H4 (cell line): ENCODE data around the gene USO1. TPM values are rescaled to one million over a fixed set of nuclear protein-coding genes. Genes with fewer than 3 reads are reported as not detected.
"Not testable (repeated sequence)": the region's sequence is repeated elsewhere in the genome, so short reads cannot be mapped to it uniquely, and the experiment has no call there.

ENCODE experiments used
- DNase-seq: peaks from one replicate; pipeline ENCODE4 v3.0.0-alpha.2; 2015; ENCODE audit warnings: low spot score
- total RNA-seq: library from RNA; depleted of rRNA; stranded (reverse); fragments of >200 nt; shearing (Covaris generic); gene quantifications from 2 replicates; pipeline ENCODE4 v1.2.3, GENCODE V29; 2014; rRNA removed

Gene USO1
- 63.4 and 70.9 TPM in 2 replicates for total RNA-seq

- peak; percentile 97 for DNase-seq
Measured at GRCh38 chr4:75724066-75724866, at the start of gene USO1. Gene USO1 (plus strand): TSS chr4:75724577. CDS start chr4:75724820, 243 bp downstream.

GRCh38 chr4:75675004-75675531 lies 49.3 kb upstream of the USO1 start:
- DNase-seq = no peak

- no peak for DNase-seq
Measured at GRCh38 chr4:75678473-75678872, 45.9 kb upstream of the USO1 start.

- no peak for DNase-seq
Measured at GRCh38 chr4:75678965-75679364, 45.4 kb upstream of the USO1 start.

- DNase-seq = no peak
Measured at GRCh38 chr4:75679876-75680575, 44.4 kb upstream of the USO1 start.

GRCh38 chr4:75683482-75684155 lies 40.8 kb upstream of the USO1 start:
- no peak for DNase-seq

- no peak for DNase-seq
Measured at GRCh38 chr4:75685546-75686189, 38.7 kb upstream of the USO1 start.

- DNase-seq = no peak
Measured at GRCh38 chr4:75686346-75686745, 38.0 kb upstream of the USO1 start.

GRCh38 chr4:75687125-75687524 lies 37.3 kb upstream of the USO1 start:
- DNase-seq = not testable (repeated sequence)

GRCh38 chr4:75692066-75692465 lies 32.3 kb upstream of the USO1 start:
- not testable (repeated sequence) for DNase-seq

- DNase-seq = no peak
Measured at GRCh38 chr4:75696071-75696470, 28.3 kb upstream of the USO1 start.

- no peak for DNase-seq
Measured at GRCh38 chr4:75696581-75696980, 27.8 kb upstream of the USO1 start.

- DNase-seq = no peak
Measured at GRCh38 chr4:75698162-75698962, 26.0 kb upstream of the USO1 start.

GRCh38 chr4:75698963-75699228 lies 25.5 kb upstream of the USO1 start:
- no peak for DNase-seq

- no peak for DNase-seq
Measured at GRCh38 chr4:75699299-75699698, 25.1 kb upstream of the USO1 start.

- DNase-seq = no peak
Measured at GRCh38 chr4:75702919-75703411, 21.4 kb upstream of the USO1 start.

- no peak for DNase-seq
Measured at GRCh38 chr4:75705198-75705977, 19.0 kb upstream of the USO1 start.

GRCh38 chr4:75708218-75708691 lies 16.1 kb upstream of the USO1 start:
- DNase-seq = no peak

- DNase-seq = no peak
Measured at GRCh38 chr4:75710246-75710645, 14.1 kb upstream of the USO1 start.

GRCh38 chr4:75714011-75714410 lies 10.4 kb upstream of the USO1 start:
- no peak for DNase-seq
